K562 (cell line): ENCODE results near the gene MYB. TPM values are rescaled to one million over a fixed set of nuclear protein-coding genes. Genes with fewer than 3 reads are reported as not detected.

Experiments used
- ATAC-seq: fragments of 200-7000 bp; cut with Tn5 transposase; 3 replicates; pipeline ENCODE4 v1.9.1; 2020; ENCODE audit warnings: moderate library complexity
- BruUV-seq: library from RNA; stranded (reverse); fragments of 400-500 nt; replicated peaks from 2 replicates; lab custom pipeline; 2021; lab: Mats Ljungman, UMichigan
- CTCF ChIA-PET: fragments of 300-600 bp; formaldehyde crosslinking; extraction: SDS; loops from one replicate; lab custom pipeline; 2021; ENCODE audit warnings: low intra/inter-chr PET ratio; lab: Yijun Ruan, JAX
- POLR2A ChIA-PET: fragments of 300-600, 350-650 bp; sonication (Branson Sonifier 250); formaldehyde crosslinking; extraction: SDS; loops from one replicate; lab custom pipeline; 2021; ENCODE audit warnings: antibody characterized with exemption, inconsistent platforms; lab: Yijun Ruan, JAX
- DNase-seq, 4 experiments: peaks; one replicate each; pipeline versions ENCODE4 v3.0.0 to v3.0.0-alpha.2; 2011 to 2018; ENCODE audit warnings: low spot score in 3 of 4, mixed read lengths in 3 of 4; ENCODE audit errors: extremely low read depth in 1 of 4
- FAIRE-seq: peaks from 2 replicates; lab custom pipeline; 2011; peaks lifted over from hg19 to GRCh38; lab: Jason Lieb, UNC
- H2AFZ ChIP-seq: 2 replicates; pipeline ENCODE4 v1.6.0; 2011; ENCODE audit warnings: low read depth, low read length, control low read depth, inconsistent platforms
- H3K27ac ChIP-seq: fragments of 200-600 bp; 3 replicates; pipeline ENCODE4 v1.8.0; 2011; ENCODE audit warnings: low read depth, mild to moderate bottlenecking, control low read depth, inconsistent platforms, low read length, moderate library complexity, mixed read lengths; ENCODE audit errors: extremely low read depth
- H3K27me3 ChIP-seq, 2 experiments: fragments of 300-600 bp in 1 of 2; 2 replicates in 1 of 2; 3 replicates in 1 of 2; pipeline versions ENCODE4 v1.6.0 to v1.8.0; 2011; ENCODE audit warnings: inconsistent platforms in 2 of 2, low read length in 2 of 2, mild to moderate bottlenecking in 1 of 2, mixed read lengths in 1 of 2, moderate library complexity in 1 of 2; ENCODE audit not compliant: control insufficient read depth in 2 of 2, insufficient read depth in 2 of 2
- H3K36me3 ChIP-seq: fragments of 300-600 bp; 3 replicates; pipeline ENCODE4 v1.8.0; 2011; ENCODE audit warnings: mild to moderate bottlenecking, low read length, inconsistent platforms; ENCODE audit not compliant: control insufficient read depth, insufficient read depth
- H3K4me1 ChIP-seq, 2 experiments: fragments of 200-600 bp in 1 of 2; replicated peaks in 1 of 2; 2 replicates in 1 of 2; 3 replicates in 1 of 2; pipeline versions ENCODE4 v1.5.1 to v1.8.0; 2011; ENCODE audit warnings: inconsistent platforms in 2 of 2, low read length in 2 of 2, mild to moderate bottlenecking in 1 of 2, mixed read lengths in 1 of 2, moderate library complexity in 1 of 2; ENCODE audit not compliant: control insufficient read depth in 2 of 2, insufficient read depth in 2 of 2
- H3K4me2 ChIP-seq: 2 replicates; pipeline ENCODE4 v1.6.1; 2011; ENCODE audit warnings: low read length, control low read depth, inconsistent platforms, mixed read lengths; ENCODE audit not compliant: insufficient read depth
- H3K4me3 ChIP-seq: fragments of 200-600 bp; sonication (generic), shearing (Covaris generic); 2 replicates; pipeline ENCODE4 v1.5.1; 2016; ENCODE audit warnings: control low read depth, inconsistent platforms
- H3K79me2 ChIP-seq: fragments of 200-600 bp; 3 replicates; pipeline ENCODE4 v1.8.0; 2011; ENCODE audit warnings: low read length, inconsistent platforms; ENCODE audit not compliant: control insufficient read depth, insufficient read depth
- H3K9ac ChIP-seq, 2 experiments: 2 replicates each; pipeline versions ENCODE4 v1.6.0 to v1.6.1; 2011; ENCODE audit warnings: low read depth in 2 of 2, low read length in 2 of 2, control low read depth in 1 of 2, inconsistent platforms in 1 of 2, mild to moderate bottlenecking in 1 of 2, mixed read lengths in 1 of 2; ENCODE audit not compliant: insufficient read depth in 1 of 2
- H3K9me1 ChIP-seq: one replicate; pipeline ENCODE4 v1.6.0; 2011; ENCODE audit warnings: inconsistent platforms, mild to moderate bottlenecking, low read length, moderate library complexity; ENCODE audit not compliant: control insufficient read depth, insufficient read depth
- H3K9me3 ChIP-seq: replicated peaks from 2 replicates; pipeline ENCODE4 v1.5.1; 2011; ENCODE audit warnings: low read depth, low read length, inconsistent platforms; ENCODE audit not compliant: control insufficient read depth, insufficient read depth
- H4K20me1 ChIP-seq: replicated peaks from 2 replicates; pipeline ENCODE4 v1.6.1; 2011; ENCODE audit warnings: low read length, inconsistent platforms, mixed read lengths; ENCODE audit not compliant: control insufficient read depth, insufficient read depth
- COPS2 ChIP-seq: fragments of 450-650 bp; conservative IDR thresholded peaks from 2 replicates; pipeline ENCODE4 v1.6.1; 2016; ENCODE audit warnings: mild to moderate bottlenecking, moderate library complexity
- ELF4 ChIP-seq: fragments of 450-650 bp; formaldehyde crosslinking; IDR thresholded peaks from 2 replicates; pipeline ENCODE4 v1.4.0; 2022; ENCODE audit warnings: missing genetic modification characterization
- NCOR1 ChIP-seq: fragments of 450-650 bp; IDR thresholded peaks from 2 replicates; pipeline ENCODE4 v1.6.1; 2016; ENCODE audit warnings: mild to moderate bottlenecking, moderate library complexity
- NFIC ChIP-seq: fragments of 450-650 bp; IDR thresholded peaks from 2 replicates; pipeline ENCODE4 v1.6.1; 2017; ENCODE audit warnings: mild to moderate bottlenecking, inconsistent platforms
- NFXL1 ChIP-seq: fragments of 450-650 bp; formaldehyde crosslinking; IDR thresholded peaks from 2 replicates; pipeline ENCODE4 v1.4.0; 2021; ENCODE audit warnings: mild to moderate bottlenecking
- SNIP1 ChIP-seq: fragments of 450-650 bp; IDR thresholded peaks from 2 replicates; pipeline ENCODE4 v1.7.1; 2017; ENCODE audit warnings: low read depth, mild to moderate bottlenecking
- TCF7L2 ChIP-seq: fragments of 150-350 bp; IDR thresholded peaks from 2 replicates; pipeline ENCODE4 v1.6.1; 2016; ENCODE audit warnings: low read depth, mild to moderate bottlenecking, low read length, moderate library complexity
- ZKSCAN1 ChIP-seq: fragments of 150-350 bp; IDR thresholded peaks from 2 replicates; pipeline ENCODE4 v1.6.1; 2016; ENCODE audit warnings: low read depth, low read length
- ZNF561 ChIP-seq: fragments of 450-650 bp; formaldehyde crosslinking; conservative IDR thresholded peaks from 2 replicates; pipeline ENCODE4 v1.4.0; 2020; ENCODE audit warnings: mild to moderate bottlenecking, moderate library complexity
- ZNF583 ChIP-seq: fragments of 250-450 bp; sonication (Bioruptor Pico); IDR thresholded peaks from 2 replicates; pipeline ENCODE4 v1.4.0; 2020
- ZNF696 ChIP-seq: fragments of 250-450 bp; sonication (Bioruptor Pico); conservative IDR thresholded peaks from 2 replicates; pipeline ENCODE4 v1.4.0; 2020; ENCODE audit warnings: mild to moderate bottlenecking, moderate library complexity
- ZNF79 ChIP-seq: fragments of 250-450 bp; sonication (Bioruptor Pico); IDR thresholded peaks from 2 replicates; pipeline ENCODE4 v1.4.0; 2020; ENCODE audit warnings: low read depth, mild to moderate bottlenecking, moderate library complexity
- WGBS: fragments of 100-300 bp; shearing (Covaris generic); methylation state at CpG from one replicate; pipeline ENCODE4 v1.1.6; 2016; ENCODE audit warnings: low coverage, mixed read lengths; ENCODE audit not compliant: insufficient coverage; ENCODE audit errors: missing lambda C conversion rate; 5-methylcytosine and 5-hydroxymethylcytosine counted together
- in situ Hi-C: fragments of 300-500 bp; cut with MboI; formaldehyde crosslinking; loops from 4 replicates; pipeline ENCODE4 v1.15.0; 2018; ENCODE audit warnings: inconsistent platforms, mixed read lengths
- intact Hi-C: fragments of 100-400 bp; cut with micrococcal nuclease; formaldehyde crosslinking; loops from 2 replicates; pipeline ENCODE4 v1.14.2; 2022
- polyA plus RNA-seq, 8 experiments: library from polyadenylated mRNA; depleted of rRNA in 4 of 8; stranded (reverse) in 5 of 8; unstranded in 3 of 8; fragments of >200 nt; fragmentation: Nextera tagmentation in 2 of 8; fragmentation: Illumina TruSeq in 1 of 8; extraction: Ambion mirVana in 2 of 8; extraction: Trizol in 1 of 8; gene quantifications; 2 replicates each; pipeline versions ENCODE4 v1.2.1 to v1.2.3, GENCODE V29; 2011 to 2014; ENCODE audit warnings: inconsistent platforms in 1 of 8, missing spikeins in 1 of 8
- total RNA-seq, 7 experiments: library from RNA; depleted of rRNA in 6 of 7; stranded (reverse); fragments of >200 nt in 6 of 7; fragmentation: Illumina TruSeq in 2 of 7; extraction: Trizol in 2 of 7; gene quantifications; 2 replicates each; pipeline versions ENCODE4 v1.2.1 to v1.2.3, GENCODE V29; 2011 to 2021; ENCODE audit warnings: low replicate concordance in 1 of 7
- TF ChIP-seq, protein P1 (sequence below), 2 experiments: fragments of 450-650 bp; IDR thresholded peaks; 2 replicates each; pipeline ENCODE4 v1.6.1; 2016

MYB gene
- total and polyA plus RNA-seq, 9 of the 15 experiments (the other 6 are each of a cell fraction or from before 2014, with no cell fraction given), result 35.8 to 218 (median 140) TPM

DNA sequence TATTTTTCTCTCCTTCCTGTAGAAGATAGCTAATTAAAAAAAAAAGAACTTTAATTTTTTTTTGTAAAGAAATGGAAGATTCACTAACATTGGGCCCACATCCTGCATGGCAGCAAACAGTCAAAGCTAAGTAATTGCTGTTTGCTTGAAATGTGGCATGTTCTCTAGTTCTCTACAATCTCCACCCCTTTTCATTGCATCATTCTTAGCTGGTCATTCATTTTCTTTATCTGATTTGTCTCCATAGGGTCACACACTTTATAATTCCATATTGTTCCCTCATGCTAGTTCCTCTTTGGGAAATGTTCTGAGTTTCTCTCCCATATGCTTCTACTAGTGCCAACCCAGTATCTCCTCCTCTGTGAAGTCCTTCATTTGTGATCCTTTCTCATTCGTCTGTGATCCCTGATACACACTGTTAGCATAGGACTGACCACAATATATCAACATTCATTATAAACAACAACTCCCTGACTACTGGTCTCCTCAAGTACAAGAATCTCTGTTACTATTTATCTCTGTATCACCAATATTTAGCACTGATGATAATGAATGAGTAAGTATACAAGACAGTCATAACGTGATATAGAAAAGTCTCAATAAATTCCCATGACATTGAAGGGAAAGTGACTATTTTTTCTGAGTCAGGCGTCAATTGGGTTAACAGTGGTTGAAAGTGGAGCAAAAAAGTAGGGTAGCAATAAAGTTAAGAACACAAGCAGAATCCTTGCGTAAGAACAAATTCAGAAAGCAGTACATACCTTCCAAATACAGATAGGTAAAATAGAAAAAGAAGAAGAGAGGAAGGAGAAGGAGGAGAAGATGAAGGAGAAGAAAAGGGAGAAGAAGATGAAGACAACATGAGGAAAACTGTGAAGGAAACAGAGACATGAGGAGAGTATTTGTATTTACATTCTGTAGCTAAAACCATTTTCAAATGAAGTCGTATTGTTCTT, 33.2 kb upstream of the MYB start:
- peak in 2 of 4 experiments; percentile 49 to 68 for DNase-seq
- peak overlapping the region in 1 of 2 experiments; percentile 48; a peak in 2 of 4 replicates for H3K9ac ChIP-seq
- CTCF ChIA-PET, result interaction anchor here (0.6 kb wide), 2 partner anchors 57 to 1051 kb away, joined by 3 to 5 read pairs; no protein-coding TSS in a partner anchor
- no TSS peak for BruUV-seq
- POLR2A ChIA-PET, result interaction anchor here (0.6 to 2.4 kb wide), 9 partner anchors 9 to 288 kb away, joined by 3 to 13 read pairs (median 5); no protein-coding TSS in a partner anchor
- no peaks in the 10 kb centered on the region for H4K20me1 ChIP-seq
- H3K4me3 ChIP-seq, result no peak overlapping the region
- H2AFZ ChIP-seq, result peak overlapping the region; percentile 95
- no peaks in the 10 kb centered on the region for H3K9me1 ChIP-seq
- WGBS, result 17% methylated on average over 5 of the region's 5 CpGs
- H3K4me2 ChIP-seq, result peak overlapping the region; percentile 40; the same call in 1 of the 2 replicates
- FAIRE-seq, result no peak
- H3K36me3 ChIP-seq, result no peaks in the 10 kb centered on the region; the same call in 2 of the 3 replicates
- peaks cover 4% of the 10 kb centered on the region; the same call in 2 of the 3 replicates for H3K79me2 ChIP-seq
- peaks cover 6 to 55% of the 10 kb centered on the region in 2 experiments for H3K4me1 ChIP-seq
- peak; percentile 75 for ATAC-seq
- no peaks in the 10 kb centered on the region for H3K27me3 ChIP-seq
- intact Hi-C loops (loop anchor here (1.0 kb wide), 1 partner anchor 175 kb away; no protein-coding TSS in a partner anchor), in situ Hi-C loops (loop anchor here (5.0 kb wide), 1 partner anchor 39 kb away; no protein-coding TSS in a partner anchor)
- H3K27ac ChIP-seq, result peak overlapping the region; percentile 77
- H3K9me3 ChIP-seq, result peaks cover 2% of the 10 kb centered on the region; the same call in 1 of the 2 replicates
- TF ChIP-seq ZNF696 (CRISPR knock-in tag), result no peak
- TF ChIP-seq ZNF561, result no peak
- TF ChIP-seq, protein P1, sequence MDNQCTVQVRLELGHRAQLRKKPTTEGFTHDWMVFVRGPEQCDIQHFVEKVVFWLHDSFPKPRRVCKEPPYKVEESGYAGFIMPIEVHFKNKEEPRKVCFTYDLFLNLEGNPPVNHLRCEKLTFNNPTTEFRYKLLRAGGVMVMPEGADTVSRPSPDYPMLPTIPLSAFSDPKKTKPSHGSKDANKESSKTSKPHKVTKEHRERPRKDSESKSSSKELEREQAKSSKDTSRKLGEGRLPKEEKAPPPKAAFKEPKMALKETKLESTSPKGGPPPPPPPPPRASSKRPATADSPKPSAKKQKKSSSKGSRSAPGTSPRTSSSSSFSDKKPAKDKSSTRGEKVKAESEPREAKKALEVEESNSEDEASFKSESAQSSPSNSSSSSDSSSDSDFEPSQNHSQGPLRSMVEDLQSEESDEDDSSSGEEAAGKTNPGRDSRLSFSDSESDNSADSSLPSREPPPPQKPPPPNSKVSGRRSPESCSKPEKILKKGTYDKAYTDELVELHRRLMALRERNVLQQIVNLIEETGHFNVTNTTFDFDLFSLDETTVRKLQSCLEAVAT (IDR thresholded peaks at IDR 0.05), result 0 out of 4 replicates have a peak, but pooled peaks of 1 of the 2 experiments have one; percentile 23
- TF ChIP-seq ELF4 (CRISPR knock-in tag), result peak; percentile 77; the same call in 1 of the 2 replicates
- TF ChIP-seq ZNF583 (CRISPR knock-in tag), result no peak
- TF ChIP-seq NCOR1, result 0 out of 2 replicates have a peak, but pooled peaks have one; percentile 4
- TF ChIP-seq COPS2, result no peak
- TF ChIP-seq ZKSCAN1, result no peak
- TF ChIP-seq NFXL1 (CRISPR knock-in tag), result no peak
- TF ChIP-seq TCF7L2, result no peak
- TF ChIP-seq NFIC, result no peak; the same call in 1 of the 2 replicates
- TF ChIP-seq ZNF79 (CRISPR knock-in tag), result no peak
- no peak for TF ChIP-seq SNIP1
